Measurements from ENCODE around the gene LRRTM4. TPM values are rescaled to one million over a fixed set of nuclear protein-coding genes. Genes with fewer than 3 reads are reported as not detected.

LRRTM4 gene
- total RNA-seq, 1 donor from 2014 or later: 5.4 TPM

- no peaks in the 10 kb centered on the region for H3K27me3 Mint-ChIP-seq
- TF ChIP-seq CTCF (conservative IDR thresholded peaks at IDR 0.05): no peak
- H3K9me3 Mint-ChIP-seq: no peaks in the 10 kb centered on the region
- H3K4me3 Mint-ChIP-seq: no peak overlapping the region
- no peaks in the 10 kb centered on the region for H3K36me3 Mint-ChIP-seq
- H3K27ac Mint-ChIP-seq: no peak overlapping the region
- no peak for DNase-seq (ENCODE audit: extremely low spot score, unreplicated experiment)
- H3K4me1 Mint-ChIP-seq (ENCODE audit: unreplicated experiment): peaks cover 9% of the 10 kb centered on the region
Measured at GRCh38 chr2:76973610-76974009, 548.6 kb downstream of the LRRTM4 start.

- no peak overlapping the region for H3K27ac Mint-ChIP-seq
- no peak for TF ChIP-seq CTCF (conservative IDR thresholded peaks at IDR 0.05)
Measured at GRCh38 chr2:76965772-76966171, 556.4 kb downstream of the LRRTM4 start.

GRCh38 chr2:76958749-76959148 lies 563.4 kb downstream of the LRRTM4 start:
- Mint-ChIP-seq H3K27me3 (no peaks in the 10 kb centered on the region), H3K4me1 (ENCODE audit: unreplicated experiment) (peaks cover 2% of the 10 kb centered on the region), H3K36me3 (no peaks in the 10 kb centered on the region), H3K4me3 (no peak overlapping the region), H3K9me3 (no peaks in the 10 kb centered on the region), H3K27ac (no peak overlapping the region)
- no peak for TF ChIP-seq CTCF (conservative IDR thresholded peaks at IDR 0.05)
- DNase-seq (ENCODE audit: extremely low spot score, unreplicated experiment): no peak

More at GRCh38 chr2:76965772-76966171, 556.4 kb downstream of the LRRTM4 start:
- DNase-seq (ENCODE audit: extremely low spot score, unreplicated experiment): no peak
- H3K27me3 Mint-ChIP-seq: no peaks in the 10 kb centered on the region
- no peak overlapping the region for H3K4me3 Mint-ChIP-seq
- no peaks in the 10 kb centered on the region for H3K9me3 Mint-ChIP-seq
- H3K36me3 Mint-ChIP-seq: no peaks in the 10 kb centered on the region
- H3K4me1 Mint-ChIP-seq (ENCODE audit: unreplicated experiment): no peaks in the 10 kb centered on the region

- peaks cover 6% of the 10 kb centered on the region for H3K4me1 Mint-ChIP-seq (ENCODE audit: unreplicated experiment)
- TF ChIP-seq CTCF (conservative IDR thresholded peaks at IDR 0.05): peak; percentile 90
- H3K27ac Mint-ChIP-seq: no peak overlapping the region
- no peaks in the 10 kb centered on the region for H3K9me3 Mint-ChIP-seq
- DNase-seq (ENCODE audit: extremely low spot score, unreplicated experiment): no peak
- H3K27me3 Mint-ChIP-seq: peaks cover 4% of the 10 kb centered on the region
- H3K4me3 Mint-ChIP-seq: no peak overlapping the region
- no peaks in the 10 kb centered on the region for H3K36me3 Mint-ChIP-seq
Measured at GRCh38 chr2:76953733-76954347, 568.3 kb downstream of the LRRTM4 start.

GRCh38 chr2:76946631-76947145 lies 575.5 kb downstream of the LRRTM4 start:
- Mint-ChIP-seq H3K36me3 (no peaks in the 10 kb centered on the region), H3K27me3 (peaks cover 4% of the 10 kb centered on the region), H3K9me3 (no peaks in the 10 kb centered on the region), H3K4me3 (no peak overlapping the region), H3K27ac (no peak overlapping the region), H3K4me1 (ENCODE audit: unreplicated experiment) (no peaks in the 10 kb centered on the region)
- no peak for DNase-seq (ENCODE audit: extremely low spot score, unreplicated experiment)
- TF ChIP-seq CTCF (conservative IDR thresholded peaks at IDR 0.05): no peak

Data from type B pancreatic cell (in vitro differentiated cells).